ENCODE measurements around the gene IER3. TPM values are rescaled to one million over a fixed set of nuclear protein-coding genes. Genes with fewer than 3 reads are reported as not detected.

Gene IER3
- total and polyA plus RNA-seq, 2 of the 13 experiments (the other 11 are each of a cell fraction or from before 2014, with no cell fraction given): 51.1 to 131 TPM

- TF ChIP-seq HIC2 (CRISPR knock-in tag; IDR thresholded peaks at IDR 0.05; ENCODE audit: low read depth): 0 out of 2 replicates have a peak, but pooled peaks have one; percentile 43
- TF ChIP-seq KDM6A (CRISPR knock-in tag; IDR thresholded peaks at IDR 0.05; ENCODE audit: low read depth): peak; percentile 88
- TF ChIP-seq ATF6 (CRISPR knock-in tag; conservative IDR thresholded peaks at IDR 0.05): 0 out of 2 replicates have a peak, but pooled peaks have one; percentile 62
- no peak; the same call in 1 of the 2 replicates for TF ChIP-seq TMF1 (CRISPR knock-in tag; IDR thresholded peaks at IDR 0.05; ENCODE audit: low read depth)
- TF ChIP-seq REL (CRISPR knock-in tag; conservative IDR thresholded peaks at IDR 0.05): no peak; the same call in 1 of the 2 replicates
- TF ChIP-seq GATA4 (IDR thresholded peaks at IDR 0.05; ENCODE audit: borderline replicate concordance, low read depth): peak; percentile 90; the same call in 1 of the 2 replicates
- no peak for TF ChIP-seq E2F1 (CRISPR knock-in tag; IDR thresholded peaks at IDR 0.05)
- peak; percentile 53; the same call in 1 of the 2 replicates for TF ChIP-seq POGZ (CRISPR knock-in tag; IDR thresholded peaks at IDR 0.05)
- TF ChIP-seq HDAC1 (CRISPR knock-in tag; IDR thresholded peaks at IDR 0.05): peak; percentile 82
- 0 out of 2 replicates have a peak, but pooled peaks have one; percentile 85 for TF ChIP-seq FOXO4 (CRISPR knock-in tag; conservative IDR thresholded peaks at IDR 0.05)
- TF ChIP-seq MYPOP (CRISPR knock-in tag; IDR thresholded peaks at IDR 0.05): peak; percentile 81
- TF ChIP-seq GATAD2A (CRISPR knock-in tag; IDR thresholded peaks at IDR 0.05): peak; percentile 94
- no peak; the same call in 1 of the 2 replicates for TF ChIP-seq RFXANK (CRISPR knock-in tag; IDR thresholded peaks at IDR 0.05)
- TF ChIP-seq ZBTB34 (CRISPR knock-in tag; IDR thresholded peaks at IDR 0.05): peak; percentile 78; the same call in 1 of the 2 replicates
- TF ChIP-seq ZNF225 (CRISPR knock-in tag; IDR thresholded peaks at IDR 0.05): no peak
- 0 out of 2 replicates have a peak, but pooled peaks have one; percentile 57 for TF ChIP-seq ZNF280B (CRISPR knock-in tag; IDR thresholded peaks at IDR 0.05; ENCODE audit: borderline replicate concordance)
Measured at GRCh38 chr6:30763618-30764489, 19.5 kb upstream of the IER3 start (continued).
